ENCODE data around the gene IQGAP2.
"Not testable (repeated sequence)": the region's sequence is repeated elsewhere in the genome, so short reads cannot be mapped to it uniquely, and the experiment has no call there.

IQGAP2 gene

GRCh38 chr5:76732405-76733048, 329.4 kb downstream of the IQGAP2 start:
- in situ Hi-C loops (cut with MboI; ENCODE audit: low pct_unique_long_range_greater_than_20kb, low sequenced_read_pairs) = no loop called here
- no peak for DNase-seq

GRCh38 chr5:76733049-76733417, 329.9 kb downstream of the IQGAP2 start:
- in situ Hi-C loops (cut with MboI; ENCODE audit: low pct_unique_long_range_greater_than_20kb, low sequenced_read_pairs) = no loop called here

GRCh38 chr5:76735762-76736545, 332.9 kb downstream of the IQGAP2 start:
- DNase-seq = no peak
- in situ Hi-C loops (cut with MboI; ENCODE audit: low pct_unique_long_range_greater_than_20kb, low sequenced_read_pairs) = no loop called here

More at GRCh38 chr5:76733049-76733417, 329.9 kb downstream of the IQGAP2 start:
- DNase-seq = no peak

- DNase-seq = peak; percentile 52
- in situ Hi-C loops (cut with MboI; ENCODE audit: low pct_unique_long_range_greater_than_20kb, low sequenced_read_pairs) = no loop called here
Observed at GRCh38 chr5:76736679-76737556, 333.8 kb downstream of the IQGAP2 start.

- no peak for DNase-seq
- in situ Hi-C loops (cut with MboI; ENCODE audit: low pct_unique_long_range_greater_than_20kb, low sequenced_read_pairs) = no loop called here
Observed at GRCh38 chr5:76737846-76738245, 334.8 kb downstream of the IQGAP2 start.

- in situ Hi-C loops (cut with MboI; ENCODE audit: low pct_unique_long_range_greater_than_20kb, low sequenced_read_pairs); DNase-seq: not testable (repeated sequence)
Observed at GRCh38 chr5:76741506-76741905, 338.4 kb downstream of the IQGAP2 start.

GRCh38 chr5:76742583-76742982, 339.5 kb downstream of the IQGAP2 start:
- no peak for DNase-seq
- in situ Hi-C loops (cut with MboI; ENCODE audit: low pct_unique_long_range_greater_than_20kb, low sequenced_read_pairs) = no loop called here

GRCh38 chr5:76744632-76745031, 341.5 kb downstream of the IQGAP2 start:
- no peak for DNase-seq
- in situ Hi-C loops (cut with MboI; ENCODE audit: low pct_unique_long_range_greater_than_20kb, low sequenced_read_pairs) = no loop called here

- in situ Hi-C loops (cut with MboI; ENCODE audit: low pct_unique_long_range_greater_than_20kb, low sequenced_read_pairs) = no loop called here
- DNase-seq = no peak
Observed at GRCh38 chr5:76745670-76746069, 342.6 kb downstream of the IQGAP2 start.

- in situ Hi-C loops (cut with MboI; ENCODE audit: low pct_unique_long_range_greater_than_20kb, low sequenced_read_pairs) = no loop called here
- DNase-seq = no peak
Observed at GRCh38 chr5:76746677-76747076, 343.6 kb downstream of the IQGAP2 start.

- in situ Hi-C loops (cut with MboI; ENCODE audit: low pct_unique_long_range_greater_than_20kb, low sequenced_read_pairs) = no loop called here
- DNase-seq = no peak
Observed at GRCh38 chr5:76747706-76748105, 344.6 kb downstream of the IQGAP2 start.

GRCh38 chr5:76751291-76751690, 348.2 kb downstream of the IQGAP2 start:
- in situ Hi-C loops (cut with MboI; ENCODE audit: low pct_unique_long_range_greater_than_20kb, low sequenced_read_pairs) = no loop called here
- no peak for DNase-seq

- in situ Hi-C loops (cut with MboI; ENCODE audit: low pct_unique_long_range_greater_than_20kb, low sequenced_read_pairs) = no loop called here
- DNase-seq = no peak
Observed at GRCh38 chr5:76754668-76755078, 351.6 kb downstream of the IQGAP2 start.

- in situ Hi-C loops (cut with MboI; ENCODE audit: low pct_unique_long_range_greater_than_20kb, low sequenced_read_pairs) = no loop called here
- no peak for DNase-seq
Observed at GRCh38 chr5:76755779-76756637, 352.9 kb downstream of the IQGAP2 start.

GRCh38 chr5:76757049-76757448, 354.0 kb downstream of the IQGAP2 start:
- in situ Hi-C loops (cut with MboI; ENCODE audit: low pct_unique_long_range_greater_than_20kb, low sequenced_read_pairs) = no loop called here
- no peak for DNase-seq

Data from KBM-7 (cell line).